NCI-H128 (cell line): ENCODE data around the gene LRRC3C.

ENCODE experiments used
- DNase-seq: peaks from one replicate; lab custom pipeline; 2025; ENCODE audit not compliant: unreplicated experiment; lab: John Stamatoyannopoulos, UW

Gene LRRC3C

DNA sequence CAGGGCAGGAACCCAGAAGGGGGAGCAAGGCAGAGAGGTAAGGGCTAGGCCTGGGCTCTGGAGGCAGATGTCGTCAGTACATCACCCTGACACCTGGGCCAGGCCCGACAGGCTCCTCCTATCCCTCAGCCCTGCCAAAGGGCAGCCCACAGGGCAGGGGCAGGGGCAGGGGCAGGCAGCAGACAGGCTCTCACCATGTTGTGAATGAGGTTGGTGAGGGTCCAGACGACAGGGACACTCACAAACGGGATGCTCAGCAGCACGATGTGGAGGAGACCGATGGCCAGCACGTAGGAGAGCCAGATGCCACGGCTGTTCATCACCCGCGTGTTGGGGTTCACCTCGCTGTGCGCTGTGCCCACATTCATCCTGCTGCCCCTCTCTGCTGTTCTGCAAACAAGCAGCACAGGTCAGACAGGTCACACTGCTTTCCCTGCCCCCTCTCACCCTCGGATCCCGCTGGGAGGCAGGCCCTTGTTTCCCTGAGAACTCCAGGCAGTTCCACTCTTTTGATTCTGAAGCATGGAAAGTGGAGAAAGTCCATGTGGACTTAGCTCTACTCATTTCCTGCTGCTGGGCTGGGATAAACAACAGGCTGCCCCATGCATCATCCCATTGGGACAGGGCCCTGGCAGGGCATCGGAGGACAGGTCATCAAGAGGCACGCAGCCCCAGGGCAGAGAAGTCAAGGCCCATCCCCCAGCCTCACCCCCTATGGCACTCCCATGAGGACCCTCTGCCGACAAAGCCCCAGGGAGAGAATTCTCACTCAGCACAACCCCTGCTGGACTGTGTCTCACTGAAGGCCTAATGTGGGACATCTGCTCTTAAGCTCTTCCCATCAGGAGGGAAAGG, 3.5 kb upstream of the LRRC3C start:
- DNase-seq, result no peak

DNA sequence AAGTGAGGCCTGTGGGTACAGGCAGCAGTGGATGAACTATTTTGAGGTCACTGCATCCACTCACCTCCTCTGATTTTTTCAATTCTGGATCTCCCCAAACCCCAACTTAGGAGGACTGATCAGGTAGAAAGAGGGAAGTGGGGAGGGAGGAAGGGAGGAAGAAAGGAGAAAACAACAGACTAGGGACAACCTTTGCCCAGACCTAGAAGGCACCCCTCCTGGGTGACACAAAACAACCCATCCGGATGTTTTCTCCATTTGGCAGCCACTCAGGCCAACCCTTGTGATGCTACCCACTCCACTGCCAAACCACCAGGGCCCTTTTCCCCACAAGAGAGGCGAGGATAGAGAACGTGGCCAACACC, 2.9 kb upstream of the LRRC3C start:
- no peak for DNase-seq

DNA sequence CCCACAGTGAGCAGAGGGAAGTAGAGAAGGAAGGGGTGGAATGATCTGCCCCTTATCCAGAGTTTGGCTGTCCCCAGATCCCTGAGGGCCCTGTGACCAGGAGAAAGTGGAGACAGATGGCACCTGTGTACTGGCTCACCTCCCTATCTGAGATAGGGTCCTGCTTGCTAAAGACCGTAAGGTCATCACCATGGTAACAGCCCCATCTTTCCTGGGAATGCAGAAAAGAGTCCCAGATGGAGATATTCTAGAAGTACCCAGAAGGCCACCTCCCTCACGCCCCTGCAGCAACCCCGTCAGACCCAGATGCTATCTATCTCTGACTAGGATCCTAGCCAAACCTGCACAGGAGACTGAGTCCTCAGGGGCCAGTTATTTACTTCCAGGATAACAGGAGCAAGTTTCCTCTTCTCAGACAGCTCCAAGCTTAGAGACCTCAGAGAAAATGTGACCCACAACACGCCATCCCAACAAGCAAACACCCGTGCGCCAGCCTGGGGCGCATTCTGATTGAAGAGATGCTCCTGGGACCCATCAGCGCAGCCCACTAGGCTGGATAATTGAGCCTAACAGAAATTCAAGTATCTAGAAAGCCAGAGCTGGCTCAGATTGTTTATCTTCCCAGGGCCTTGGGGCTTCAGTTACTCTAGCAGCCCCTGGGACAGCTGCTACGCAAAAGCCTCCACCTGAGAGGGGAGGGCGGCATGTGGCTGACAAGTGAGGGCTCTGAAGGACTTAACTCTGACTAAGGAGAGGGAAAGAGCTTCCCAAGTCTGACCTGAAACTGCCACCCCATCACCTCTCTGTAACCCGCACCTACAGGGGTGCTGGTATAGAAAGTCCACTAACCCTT, 2.0 kb upstream of the LRRC3C start:
- DNase-seq, result no peak

DNA sequence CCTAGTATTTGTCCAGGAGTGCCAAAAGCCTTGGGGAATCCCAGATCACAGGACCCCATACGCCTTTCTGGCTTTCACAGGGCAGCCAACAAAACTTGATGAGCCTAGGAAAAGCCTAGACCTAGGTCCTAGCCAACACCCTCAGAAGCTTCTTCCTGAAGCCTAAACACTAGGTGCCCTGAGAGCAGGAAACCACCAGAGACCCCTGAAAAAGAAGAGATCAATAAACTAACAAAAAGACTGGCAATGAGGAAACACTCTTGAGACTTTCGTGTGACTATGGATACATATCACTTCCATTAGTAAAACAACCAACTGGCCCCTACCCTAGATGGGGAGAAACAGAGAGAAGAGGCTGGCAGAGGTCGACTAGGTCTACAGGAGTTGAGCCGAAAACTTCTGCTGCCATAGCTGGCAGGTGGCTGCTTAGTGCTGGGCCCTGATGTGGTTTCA, 1.4 kb upstream of the LRRC3C start:
- DNase-seq, result no peak

DNA sequence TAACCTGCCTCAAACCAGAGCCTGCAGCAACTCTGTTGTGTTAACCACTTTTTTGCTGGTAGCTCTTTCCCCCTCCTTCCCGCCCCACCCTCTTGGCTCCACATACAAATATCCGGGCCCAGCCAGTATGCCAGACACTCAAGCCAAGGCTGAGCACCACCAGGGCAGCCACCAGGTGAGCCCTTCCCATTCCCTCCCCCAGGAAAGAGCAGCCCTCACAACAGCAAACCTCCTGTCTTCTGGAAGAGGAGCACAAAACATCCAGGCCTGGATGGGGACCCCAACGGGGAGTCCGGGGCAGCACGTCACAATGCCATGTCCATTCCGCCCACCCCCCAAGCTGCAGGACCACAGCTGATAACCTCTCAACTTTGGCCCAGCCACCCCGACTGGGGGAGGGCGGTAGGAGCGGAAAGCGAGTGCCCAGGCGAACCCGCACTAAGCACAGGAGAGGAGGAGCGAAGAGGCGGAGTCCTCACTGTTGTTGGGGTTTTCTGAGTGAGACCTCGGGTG, 888 bp upstream of the LRRC3C start:
- DNase-seq, result no peak

DNA sequence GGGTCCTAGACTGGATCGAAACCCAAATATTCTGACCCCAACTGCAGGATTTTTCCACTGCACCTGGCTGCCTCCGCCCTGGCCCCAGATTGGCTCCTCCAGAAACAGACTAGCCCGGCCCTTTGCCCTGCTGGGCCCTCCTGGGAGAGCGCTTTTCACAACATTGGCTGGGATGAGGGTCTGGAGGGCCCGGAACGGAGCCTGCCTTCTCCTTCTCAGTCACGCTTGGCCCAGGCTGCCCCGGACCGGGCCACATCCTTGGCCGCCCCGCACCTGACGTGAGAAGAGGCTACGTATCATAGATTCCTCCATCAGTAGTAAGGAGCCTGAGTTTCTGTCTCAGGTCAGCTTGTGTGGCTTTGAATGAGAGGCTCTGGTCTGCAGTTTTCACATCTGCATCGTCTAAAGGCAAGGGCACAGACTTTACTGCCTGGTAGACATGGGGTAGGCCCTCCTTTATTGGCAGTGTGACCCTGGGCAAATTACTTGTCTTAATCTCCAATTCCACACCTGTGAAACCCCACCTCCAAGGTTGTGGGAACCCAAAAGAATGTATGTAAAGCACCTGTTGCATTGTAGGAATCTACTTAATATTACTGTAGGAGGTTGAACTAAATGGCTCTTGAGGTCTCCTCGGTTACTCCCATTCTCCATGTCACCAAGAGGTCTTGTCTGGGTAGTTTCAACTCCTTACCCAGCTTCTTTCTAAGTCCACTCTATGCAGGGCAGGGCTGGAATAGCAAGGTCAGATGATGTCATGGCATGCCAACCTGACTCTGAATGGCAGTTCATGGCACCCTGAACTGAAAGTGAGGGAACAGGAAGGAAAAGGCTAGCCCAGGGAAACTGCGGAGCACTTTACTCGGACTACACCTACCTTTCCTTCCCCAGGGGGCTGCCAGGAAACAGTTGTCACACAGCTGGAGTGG, 661 bp downstream of the LRRC3C start:
- DNase-seq, result no peak

DNA sequence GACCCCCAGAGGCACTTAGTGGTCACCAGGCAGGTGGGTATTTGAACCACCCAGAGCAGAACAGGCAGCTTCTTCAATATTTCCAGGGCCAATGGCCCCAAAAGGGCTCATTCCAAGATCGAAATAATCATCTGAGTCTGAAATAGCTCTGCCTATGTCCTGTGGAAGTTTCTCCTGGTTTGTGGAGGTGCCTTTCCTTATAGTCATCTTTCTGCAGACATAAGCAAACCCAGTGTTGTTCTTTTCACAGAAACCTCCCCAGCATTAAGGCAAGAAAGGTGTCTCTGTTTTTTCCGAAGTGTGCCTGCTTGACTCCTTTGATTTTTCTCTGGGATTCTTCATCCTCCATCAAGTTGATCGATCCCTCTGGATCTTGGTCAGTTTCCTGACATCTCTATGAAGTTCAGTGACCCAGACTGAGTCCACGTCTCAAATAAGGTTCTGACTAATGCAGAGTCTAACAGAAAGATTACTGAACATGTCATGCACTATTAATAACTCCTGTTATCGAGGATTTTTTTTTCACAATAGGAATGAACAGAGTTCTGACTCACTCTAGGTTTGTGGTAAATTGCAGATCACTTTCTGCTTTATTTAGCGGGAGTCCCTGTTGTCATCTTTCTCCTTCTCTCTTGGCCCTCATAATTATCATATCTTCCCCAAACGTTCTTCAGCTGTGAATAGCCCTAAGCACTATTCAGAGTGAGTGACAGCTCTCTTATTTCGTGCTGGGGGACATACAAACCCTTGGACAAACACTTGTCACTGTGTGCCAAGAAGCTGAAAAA, 1.5 kb downstream of the LRRC3C start:
- no peak for DNase-seq

DNA sequence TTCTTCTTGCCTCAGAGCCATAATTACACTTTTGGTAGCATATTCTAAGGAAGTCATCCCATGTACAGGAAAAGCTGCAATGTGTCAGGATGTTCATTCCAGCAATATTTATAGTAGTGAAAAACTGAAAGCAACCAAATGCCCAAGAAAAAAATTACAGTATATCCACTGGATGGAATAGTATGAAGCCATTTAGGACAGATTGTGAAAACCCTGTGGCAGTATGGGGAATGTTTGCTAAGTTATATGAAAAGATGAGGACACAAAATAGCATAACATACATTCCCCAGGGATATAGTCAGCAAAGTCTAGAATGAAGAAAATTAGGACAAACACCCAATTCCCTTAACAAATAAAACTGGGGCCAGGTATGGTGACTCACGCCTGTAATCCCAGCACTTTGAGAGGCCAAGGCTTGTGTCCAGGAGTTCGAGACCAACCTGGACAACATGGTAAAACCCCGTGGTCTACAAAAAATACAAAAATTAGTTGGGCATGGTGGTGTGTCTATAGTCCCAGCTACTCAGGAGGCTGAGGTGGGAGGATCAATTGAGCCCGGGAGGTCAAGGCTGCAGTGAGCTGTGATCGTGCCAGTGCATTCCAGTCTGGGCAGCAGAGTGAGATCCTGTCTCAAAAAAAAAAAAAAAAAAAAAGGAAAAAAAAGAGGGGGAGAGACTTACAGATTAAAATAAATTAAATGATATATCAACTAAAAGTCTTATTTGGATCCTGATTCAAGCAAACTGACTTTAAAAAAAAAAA, 2.3 kb downstream of the LRRC3C start:
- DNase-seq, result no peak

DNA sequence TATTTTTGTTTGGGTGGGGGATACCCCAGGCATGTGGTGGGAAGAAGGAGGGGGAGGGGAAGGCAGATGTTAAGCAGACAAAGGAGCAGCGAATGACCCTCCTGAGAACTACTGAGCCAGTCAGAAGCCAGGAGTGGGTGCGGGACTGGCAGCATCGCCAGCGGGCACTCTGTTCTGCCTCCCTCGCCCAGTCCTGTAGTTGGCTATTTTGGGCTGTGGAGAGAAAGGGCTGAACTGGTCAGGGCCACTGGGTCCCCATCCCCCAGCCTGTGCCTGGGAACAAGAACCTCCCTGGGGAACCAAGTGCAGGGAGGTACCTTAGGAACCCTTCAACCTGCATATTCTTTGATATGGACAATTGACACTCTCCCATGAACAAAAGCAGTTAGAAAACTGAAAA, 6.4 kb downstream of the LRRC3C start:
- no peak for DNase-seq

DNA sequence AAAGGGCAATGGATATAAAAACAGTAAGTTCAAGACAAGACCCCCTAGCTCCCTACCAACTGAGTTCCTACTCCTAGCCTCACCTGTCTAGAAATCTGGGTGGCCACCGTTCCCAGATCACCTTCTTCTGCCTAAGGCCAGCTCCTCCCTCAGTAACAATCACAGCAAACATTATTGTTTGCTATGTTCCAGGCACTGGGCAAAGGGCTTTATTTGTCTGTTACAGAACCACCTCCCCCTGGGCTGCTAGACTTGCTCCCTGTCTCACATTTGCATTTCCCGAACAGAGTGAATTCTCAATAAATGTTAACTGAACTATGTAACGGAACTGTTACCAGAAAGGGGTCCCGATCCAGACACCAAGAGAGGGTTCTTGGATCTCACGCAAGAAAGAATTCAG, 6.8 kb downstream of the LRRC3C start:
- DNase-seq, result no peak

DNA sequence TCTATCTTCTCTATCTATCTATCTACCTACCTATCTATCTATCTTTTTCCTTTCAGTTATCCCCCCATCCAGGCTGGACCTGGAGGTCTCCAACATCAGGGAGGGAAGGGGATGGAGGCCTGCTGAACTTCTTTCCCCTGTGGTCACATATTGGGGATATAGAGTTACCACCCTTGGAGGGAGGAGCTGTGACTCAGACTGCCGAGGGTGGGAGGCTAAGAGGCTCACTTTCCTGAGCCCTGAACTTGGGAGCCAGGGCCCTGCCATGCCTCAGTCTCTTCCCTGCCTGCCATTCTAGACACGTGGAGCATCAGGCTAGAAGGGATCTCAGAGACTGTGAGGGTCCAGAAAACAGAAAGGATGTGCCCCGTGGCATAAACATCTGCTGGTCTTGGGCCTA, 8.4 kb downstream of the LRRC3C start:
- no peak for DNase-seq

DNA sequence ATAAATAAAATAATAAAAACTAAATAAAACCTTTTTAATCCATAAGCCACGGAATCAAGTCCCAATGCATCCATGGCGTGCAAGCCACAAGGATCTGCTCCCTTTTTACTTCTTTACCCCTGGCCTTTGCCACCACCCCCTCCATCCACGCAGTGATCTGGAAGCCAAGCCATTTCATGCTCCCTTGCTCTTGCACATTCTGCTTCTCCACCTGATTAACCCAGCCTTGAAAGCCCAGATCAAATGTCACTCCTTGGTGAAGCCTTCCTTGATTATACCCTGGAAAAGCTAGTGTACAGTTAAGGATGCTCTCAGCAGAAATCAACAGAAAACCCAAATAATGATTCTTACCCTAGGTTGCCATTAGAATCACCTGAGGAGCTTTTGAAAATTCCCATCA, 9.9 kb downstream of the LRRC3C start:
- DNase-seq, result no peak

DNA sequence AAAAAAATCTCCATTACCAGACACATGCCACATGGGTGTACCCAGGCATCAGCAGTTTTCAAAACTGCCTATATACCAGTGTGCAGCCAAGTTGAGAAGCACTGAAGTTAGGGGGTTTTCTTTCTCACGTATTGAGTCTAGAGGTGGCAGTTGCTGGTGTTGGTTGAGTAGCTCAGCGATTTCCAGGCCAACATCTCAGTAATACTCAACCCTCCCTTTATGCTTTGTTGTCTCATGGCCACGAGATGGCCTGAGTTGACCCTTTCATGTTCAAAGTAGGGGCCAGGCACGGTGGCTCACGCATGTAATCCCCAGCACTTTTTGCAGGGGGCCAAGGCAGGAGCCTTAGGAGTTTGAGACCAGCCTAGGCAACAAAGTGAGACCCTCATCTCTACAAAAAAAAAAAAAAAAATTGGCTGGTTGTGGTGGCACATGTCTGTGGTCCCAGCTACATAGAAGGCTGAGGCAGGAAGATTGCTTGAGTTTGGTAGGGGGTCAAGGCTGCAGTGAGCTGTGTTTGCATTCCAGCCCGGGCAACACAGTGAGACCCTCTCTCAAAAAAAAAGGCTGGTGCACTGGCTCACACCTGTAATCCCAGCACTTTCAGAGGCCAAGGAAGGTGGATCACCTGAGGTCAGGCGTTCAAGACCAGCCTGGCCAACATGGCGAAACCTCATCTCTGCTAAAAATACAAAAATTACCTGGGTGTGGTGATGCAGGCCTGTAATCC, 10.8 kb downstream of the LRRC3C start:
- DNase-seq, result no peak

DNA sequence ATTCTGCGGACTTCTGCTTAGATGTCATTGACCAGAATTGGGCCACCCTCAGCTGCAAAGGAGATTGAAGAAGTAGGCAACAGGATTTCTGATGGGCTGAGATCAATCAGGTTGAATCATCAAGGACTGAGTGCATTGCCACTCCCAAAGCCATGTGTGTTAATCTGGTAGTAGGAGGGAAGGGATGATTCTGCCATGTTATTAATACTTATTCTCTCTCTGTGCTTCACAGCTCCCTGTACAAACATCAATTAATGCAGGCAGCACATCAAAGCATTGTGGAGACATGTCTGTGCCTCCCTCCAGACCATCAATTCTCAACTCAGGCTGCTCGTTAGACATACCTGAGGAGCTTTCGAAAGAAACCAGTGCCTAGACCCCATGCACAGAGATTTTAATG, 11.6 kb downstream of the LRRC3C start:
- DNase-seq, result no peak

DNA sequence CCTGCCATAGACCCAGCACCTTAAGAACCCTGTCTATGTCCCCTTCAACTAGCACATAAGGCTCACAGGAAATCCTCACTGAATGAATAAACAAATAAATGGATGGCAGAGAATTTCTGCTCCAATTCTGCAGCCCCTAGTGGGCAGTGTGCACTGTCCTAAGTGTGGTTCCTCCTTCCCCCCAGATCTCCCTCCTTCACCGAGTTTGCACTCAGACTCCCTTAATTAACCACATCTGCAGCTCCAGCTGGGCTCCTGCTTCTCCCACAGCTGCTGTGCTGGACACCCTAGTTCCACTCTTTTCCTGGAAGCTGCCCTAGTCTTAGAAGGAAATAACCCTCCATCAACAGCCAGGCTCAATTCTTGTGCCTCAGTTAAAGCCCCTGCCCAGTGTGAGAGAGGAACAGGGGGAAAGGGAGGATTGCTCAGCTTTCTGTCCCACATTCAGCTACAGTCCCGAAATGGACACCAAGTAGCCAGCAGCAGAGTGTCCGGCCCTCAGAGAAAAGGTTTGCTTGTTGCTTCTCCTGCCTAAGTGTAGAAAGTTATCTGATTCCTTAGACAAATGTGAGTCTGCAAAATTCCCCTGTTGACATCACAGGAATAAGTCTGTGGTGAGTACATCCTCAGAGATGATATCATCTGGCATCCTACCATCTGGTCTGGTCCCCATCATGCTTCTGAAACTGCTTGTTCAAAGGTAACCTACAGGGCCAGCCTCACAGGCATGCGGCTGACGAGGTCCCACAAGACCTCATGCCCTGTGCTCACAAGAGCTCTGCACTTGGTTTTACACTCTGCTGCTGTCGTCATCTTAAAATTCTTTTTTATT, 12.3 kb downstream of the LRRC3C start:
- DNase-seq, result no peak

DNA sequence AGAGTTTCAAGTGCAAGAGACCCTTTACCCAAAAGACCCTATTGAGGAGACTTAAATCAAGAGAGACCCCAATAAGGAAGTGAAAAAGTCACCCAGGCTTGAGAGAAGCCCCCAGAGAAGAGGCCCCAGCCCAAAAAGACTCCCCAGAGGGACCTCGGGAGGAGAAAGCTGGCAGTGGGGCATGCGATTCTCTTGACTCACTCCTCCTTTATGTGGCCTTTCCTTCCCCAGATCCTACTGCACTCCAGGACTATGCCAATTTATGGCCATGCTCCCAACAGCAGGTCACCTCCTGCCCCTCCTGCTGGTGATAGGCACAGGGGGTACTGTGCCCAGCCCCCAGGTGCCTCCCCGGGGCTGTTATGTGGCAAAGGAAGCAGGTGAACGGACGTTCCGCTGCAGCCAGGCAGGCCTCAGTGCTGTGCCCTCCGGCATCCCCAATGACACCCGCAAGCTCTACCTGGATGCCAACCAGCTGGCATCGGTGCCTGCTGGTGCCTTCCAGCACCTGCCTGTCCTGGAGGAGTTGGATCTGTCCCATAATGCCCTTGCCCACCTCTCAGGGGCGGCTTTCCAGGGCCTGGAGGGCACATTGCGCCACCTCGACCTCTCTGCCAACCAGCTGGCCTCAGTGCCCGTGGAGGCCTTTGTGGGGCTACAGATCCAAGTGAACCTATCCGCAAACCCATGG, 16.3 kb downstream of the LRRC3C start:
- DNase-seq, result no peak

DNA sequence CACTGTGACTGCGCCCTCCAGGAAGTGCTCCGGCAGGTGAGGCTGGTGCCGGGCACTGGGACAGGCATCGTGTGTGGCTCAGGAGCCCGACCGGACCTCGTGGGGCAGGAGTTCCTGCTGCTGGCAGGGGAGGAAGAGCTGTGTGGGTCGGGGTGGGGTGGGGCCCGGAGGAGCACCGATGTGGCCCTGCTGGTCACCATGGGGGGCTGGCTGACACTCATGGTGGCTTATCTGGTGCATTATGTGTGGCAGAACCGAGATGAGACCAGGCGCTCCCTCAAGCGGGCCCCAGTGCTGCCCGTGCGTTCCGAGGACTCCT, 16.8 kb downstream of the LRRC3C start:
- no peak for DNase-seq
